DOHH2 (cell line): ENCODE measurements around the gene COPS3.

Source experiments
- CTCF ChIP-seq: fragments of 200-600 bp; sonication (generic); IDR thresholded peaks from one replicate; pipeline ENCODE4 v1.5.1; 2014; ENCODE audit warnings: antibody characterized with exemption, mild to moderate bottlenecking, low read depth, low read length; ENCODE audit not compliant: poor library complexity, severe bottlenecking
- EZH2phosphoT487 ChIP-seq: fragments of 200-600 bp; sonication (generic); IDR thresholded peaks from 2 replicates; pipeline ENCODE4 v1.6.1; 2017; ENCODE audit warnings: borderline replicate concordance, mild to moderate bottlenecking, antibody characterized with exemption, low read length, moderate library complexity, mixed read lengths

- TF ChIP-seq CTCF (no peak), EZH2phosphoT487 (no peak)
Observed at GRCh38 chr17:17285951-17286350, 4.9 kb upstream of the COPS3 start.
